ENCODE results near the gene SGSM2.

- TF ChIP-seq CTCF (IDR thresholded peaks at IDR 0.05) (no peak), POLR2AphosphoS5 (IDR thresholded peaks at IDR 0.05) (no peak), POLR2A (IDR thresholded peaks at IDR 0.05) (no peak), EP300 (IDR thresholded peaks at IDR 0.05) (no peak)
These were observed 34.9 kb downstream of the SGSM2 start for GRCh38 chr17:2372180-2372579.

Measured in gastroesophageal sphincter (tissue), 3 donors.